DOHH2 (cell line): ENCODE data around the gene MED26.
A peak's percentile ranks its signal among the peaks of the same experiment; 100 is the strongest.

ENCODE experiments used
- H3F3A ChIP-seq: fragments of 200-600 bp; sonication (generic), shearing (Covaris generic); 2 replicates; pipeline ENCODE4 v1.6.0; 2016; ENCODE audit warnings: antibody characterized with exemption, mild to moderate bottlenecking; ENCODE audit not compliant: control insufficient read depth, insufficient read depth
- H3K27ac ChIP-seq: fragments of 200-600 bp; sonication (generic); 2 replicates; pipeline ENCODE4 v1.5.1; 2014; ENCODE audit warnings: low read depth, mild to moderate bottlenecking, low read length, moderate library complexity
- H3K27me3 ChIP-seq: fragments of 200-600 bp; sonication (generic); 2 replicates; pipeline ENCODE4 v1.6.1; 2014; ENCODE audit warnings: mild to moderate bottlenecking, low read length, mixed read lengths; ENCODE audit not compliant: control insufficient read depth
- H3K36me3 ChIP-seq: fragments of 200-600 bp; sonication (generic); 2 replicates; pipeline ENCODE4 v1.6.1; 2014; ENCODE audit warnings: mild to moderate bottlenecking, low read length, moderate library complexity, mixed read lengths; ENCODE audit not compliant: control insufficient read depth
- H3K4me1 ChIP-seq: fragments of 200-600 bp; sonication (generic); 2 replicates; pipeline ENCODE4 v1.6.1; 2014; ENCODE audit warnings: mild to moderate bottlenecking, low read length, mixed read lengths; ENCODE audit not compliant: control insufficient read depth
- H3K4me2 ChIP-seq: fragments of 200-600 bp; sonication (generic); 2 replicates; pipeline ENCODE4 v1.6.0; 2014; ENCODE audit warnings: mild to moderate bottlenecking, low read length, moderate library complexity
- H3K4me3 ChIP-seq: fragments of 200-600 bp; sonication (generic); 2 replicates; pipeline ENCODE4 v1.5.1; 2014; ENCODE audit warnings: mild to moderate bottlenecking, low read length, mixed read lengths
- H3K79me2 ChIP-seq: fragments of 200-600 bp; sonication (generic); 2 replicates; pipeline ENCODE4 v1.6.1; 2014; ENCODE audit warnings: mild to moderate bottlenecking, low read length, mixed read lengths; ENCODE audit not compliant: control insufficient read depth
- H3K9me2 ChIP-seq: fragments of 200-600 bp; sonication (generic); replicated peaks from 2 replicates; pipeline ENCODE4 v1.6.1; 2014; ENCODE audit warnings: mild to moderate bottlenecking, low read length, mixed read lengths; ENCODE audit not compliant: control insufficient read depth
- H3K9me3 ChIP-seq: fragments of 200-600 bp; sonication (generic); 2 replicates; pipeline ENCODE4 v1.6.1; 2014; ENCODE audit warnings: antibody characterized with exemption, low read length, mixed read lengths; ENCODE audit not compliant: control insufficient read depth, insufficient read depth
- H4K20me1 ChIP-seq: fragments of 200-600 bp; sonication (generic); 2 replicates; pipeline ENCODE4 v1.6.0; 2014; ENCODE audit warnings: low read depth, mild to moderate bottlenecking, antibody characterized with exemption, low read length, moderate library complexity; ENCODE audit not compliant: control insufficient read depth, insufficient read depth
- CTCF ChIP-seq: fragments of 200-600 bp; sonication (generic); IDR thresholded peaks from one replicate; pipeline ENCODE4 v1.5.1; 2014; ENCODE audit warnings: antibody characterized with exemption, mild to moderate bottlenecking, low read depth, low read length; ENCODE audit not compliant: poor library complexity, severe bottlenecking
- EZH2phosphoT487 ChIP-seq: fragments of 200-600 bp; sonication (generic); IDR thresholded peaks from 2 replicates; pipeline ENCODE4 v1.6.1; 2017; ENCODE audit warnings: borderline replicate concordance, mild to moderate bottlenecking, antibody characterized with exemption, low read length, moderate library complexity, mixed read lengths

MED26 gene

DNA sequence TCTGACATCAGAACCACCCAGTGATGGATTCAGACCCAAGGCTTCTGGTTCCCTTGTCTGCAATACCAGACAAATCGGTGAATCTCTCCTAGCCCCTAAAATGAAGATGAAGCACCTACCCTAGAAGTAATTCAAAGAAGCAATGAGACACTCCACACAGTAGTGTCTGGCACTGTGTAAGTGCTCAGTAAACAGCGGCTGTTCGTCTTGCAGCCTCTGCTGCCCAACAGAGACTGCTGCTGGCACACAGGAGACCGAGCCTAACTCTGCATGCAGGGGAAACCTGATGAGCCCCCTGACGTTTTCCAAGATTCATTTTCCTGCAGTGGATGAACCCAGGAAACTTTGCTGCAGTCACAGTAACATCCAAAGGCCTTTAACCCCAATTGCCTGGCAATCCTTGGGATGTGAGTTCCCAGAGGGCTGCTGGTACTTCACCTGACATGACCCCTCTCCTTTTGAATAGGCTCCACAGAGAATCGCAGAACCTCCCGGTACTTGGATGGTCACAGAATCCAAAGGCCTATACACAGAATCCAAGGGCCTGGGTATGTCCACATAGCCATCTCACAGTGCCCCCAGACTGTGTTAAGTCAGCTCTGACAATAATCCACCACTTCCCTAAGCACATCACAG, 6.7 kb downstream of the MED26 start:
- peaks cover 100% of the 10 kb centered on the region for H3K79me2 ChIP-seq
- H3K4me3 ChIP-seq: no peak overlapping the region
- no peaks in the 10 kb centered on the region for H3K9me3 ChIP-seq
- no peak for TF ChIP-seq CTCF
- TF ChIP-seq EZH2phosphoT487: no peak
- no peaks in the 10 kb centered on the region for H3K9me2 ChIP-seq
- H3F3A ChIP-seq: no peaks in the 10 kb centered on the region
- H3K4me2 ChIP-seq: no peak overlapping the region
- no peaks in the 10 kb centered on the region for H3K27me3 ChIP-seq
- H3K36me3 ChIP-seq: peaks cover 70% of the 10 kb centered on the region
- H3K27ac ChIP-seq: no peak overlapping the region
- H3K4me1 ChIP-seq: peaks cover 86% of the 10 kb centered on the region
- H4K20me1 ChIP-seq: peaks cover 87% of the 10 kb centered on the region

DNA sequence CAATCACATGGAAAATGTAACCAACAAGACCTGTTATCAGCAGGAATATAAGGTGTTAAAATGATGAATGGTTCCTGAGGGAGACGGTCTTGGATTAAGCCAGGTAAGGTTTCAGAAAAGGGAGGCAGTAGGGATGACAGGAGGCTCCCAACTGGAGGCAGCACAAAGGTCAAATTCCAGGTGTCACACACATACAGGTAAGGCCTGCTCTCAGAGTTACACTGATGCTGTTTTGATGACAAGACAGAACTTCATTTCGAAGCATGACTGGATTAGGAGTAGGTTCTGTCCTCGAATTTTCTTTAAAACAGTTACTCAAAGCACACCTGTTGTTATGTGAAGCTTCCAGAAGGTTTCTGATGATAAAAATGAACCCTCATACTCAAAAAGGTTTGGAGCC, 7.4 kb downstream of the MED26 start:
- Histone ChIP-seq H3K4me1 (peaks cover 86% of the 10 kb centered on the region), H3K27ac (no peak overlapping the region), H3F3A (no peaks in the 10 kb centered on the region), H3K79me2 (peaks cover 100% of the 10 kb centered on the region), H3K36me3 (peaks cover 65% of the 10 kb centered on the region), H3K4me3 (no peak overlapping the region), H3K27me3 (no peaks in the 10 kb centered on the region), H3K9me2 (no peaks in the 10 kb centered on the region), H4K20me1 (peaks cover 87% of the 10 kb centered on the region), H3K9me3 (no peaks in the 10 kb centered on the region), H3K4me2 (peak overlapping the region; percentile 44)
- TF ChIP-seq EZH2phosphoT487 (no peak), CTCF (no peak)

- peak overlapping the region; percentile 44 for H3K4me2 ChIP-seq
- no peaks in the 10 kb centered on the region for H3K27me3 ChIP-seq
- H3K4me3 ChIP-seq: no peak overlapping the region
- TF ChIP-seq EZH2phosphoT487 (no peak), CTCF (no peak)
- no peaks in the 10 kb centered on the region for H3K9me2 ChIP-seq
- peaks cover 100% of the 10 kb centered on the region for H3K79me2 ChIP-seq
- no peaks in the 10 kb centered on the region for H3F3A ChIP-seq
- H4K20me1 ChIP-seq: peaks cover 84% of the 10 kb centered on the region
- peaks cover 86% of the 10 kb centered on the region for H3K4me1 ChIP-seq
- H3K36me3 ChIP-seq: peaks cover 59% of the 10 kb centered on the region
- no peaks in the 10 kb centered on the region for H3K9me3 ChIP-seq
- no peak overlapping the region for H3K27ac ChIP-seq
Observed at GRCh38 chr19:16620018-16620417, 8.0 kb downstream of the MED26 start.
